Fibroblast of skin of right biceps (primary cell): ENCODE measurements around the gene CTNNA3.

Source experiments
- DNase-seq: peaks from one replicate; pipeline ENCODE4 v3.0.0-alpha.2; 2013

Gene CTNNA3

GRCh38 chr10:66189271-66189670 is 1506.7 kb downstream of the CTNNA3 start:
- no peak for DNase-seq

- DNase-seq = no peak
Measured at GRCh38 chr10:66187053-66187733, 1508.8 kb downstream of the CTNNA3 start.

GRCh38 chr10:66183028-66183427 is 1513.0 kb downstream of the CTNNA3 start:
- no peak for DNase-seq

- DNase-seq = peak; percentile 64
Measured at GRCh38 chr10:66180581-66181318, 1515.2 kb downstream of the CTNNA3 start.

- DNase-seq = no peak
Measured at GRCh38 chr10:66180021-66180420, 1516.0 kb downstream of the CTNNA3 start.

GRCh38 chr10:66176772-66177171 is 1519.2 kb downstream of the CTNNA3 start:
- DNase-seq = peak; percentile 11

- DNase-seq = peak; percentile 26
Measured at GRCh38 chr10:66167816-66168215, 1528.2 kb downstream of the CTNNA3 start.

GRCh38 chr10:66162560-66163143 is 1533.3 kb downstream of the CTNNA3 start:
- no peak for DNase-seq

- no peak for DNase-seq
Measured at GRCh38 chr10:66151346-66151745, 1544.6 kb downstream of the CTNNA3 start.

- no peak for DNase-seq
Measured at GRCh38 chr10:66148312-66148711, 1547.7 kb downstream of the CTNNA3 start.

- DNase-seq = peak; percentile 0
Measured at GRCh38 chr10:66144016-66144415, 1552.0 kb downstream of the CTNNA3 start.

- DNase-seq = no peak
Measured at GRCh38 chr10:66102756-66103155, 1593.2 kb downstream of the CTNNA3 start.

GRCh38 chr10:66098595-66099480 is 1597.2 kb downstream of the CTNNA3 start:
- no peak for DNase-seq

- no peak for DNase-seq
Measured at GRCh38 chr10:66095610-66096009, 1600.4 kb downstream of the CTNNA3 start.

- DNase-seq = no peak
Measured at GRCh38 chr10:66085906-66086305, 1610.1 kb downstream of the CTNNA3 start.

- DNase-seq = no peak
Measured at GRCh38 chr10:66071907-66072306, 1624.1 kb downstream of the CTNNA3 start.

GRCh38 chr10:66058594-66058993 is 1637.4 kb downstream of the CTNNA3 start:
- no peak for DNase-seq

- DNase-seq = no peak
Measured at GRCh38 chr10:66049335-66049734, 1646.7 kb downstream of the CTNNA3 start.

- DNase-seq = no peak
Measured at GRCh38 chr10:66045859-66046258, 1650.1 kb downstream of the CTNNA3 start.

- DNase-seq = no peak
Measured at GRCh38 chr10:66041771-66042170, 1654.2 kb downstream of the CTNNA3 start.

GRCh38 chr10:66038623-66039022 is 1657.4 kb downstream of the CTNNA3 start:
- no peak for DNase-seq

GRCh38 chr10:66026321-66026720 is 1669.7 kb downstream of the CTNNA3 start:
- no peak for DNase-seq

GRCh38 chr10:66025186-66025585 is 1670.8 kb downstream of the CTNNA3 start:
- no peak for DNase-seq
